Activated CD8-positive, alpha-beta T cell treated with anti-CD3 and anti-CD28 coated beads for 36 hours (primary cell): ENCODE data around the gene UNC80. TPM values are rescaled to one million over a fixed set of nuclear protein-coding genes. Genes with fewer than 3 reads are reported as not detected.

Experiments
- ATAC-seq: fragments of 200-7000 bp; cut with Tn5 transposase; one replicate; pipeline ENCODE4 v1.10.0; 2021; ENCODE audit warnings: mild to moderate bottlenecking, moderate library complexity
- CTCF ChIA-PET: fragments of 350-600 bp; sonication (Branson Sonifier 250); formaldehyde crosslinking; loops from one replicate; lab custom pipeline; 2021; ENCODE audit warnings: antibody characterized with exemption; lab: Charles Lee
- POLR2A ChIA-PET: fragments of 350-600 bp; sonication (Branson Sonifier 250); formaldehyde crosslinking; loops from one replicate; lab custom pipeline; 2021; ENCODE audit warnings: antibody characterized with exemption; lab: Charles Lee
- DNase-seq: peaks from one replicate; pipeline ENCODE4 v3.0.0-alpha.2; 2020
- H3K27ac Mint-ChIP-seq: one replicate; pipeline ENCODE4 v1.8.0; 2021; ENCODE audit warnings: mild to moderate bottlenecking, mixed read lengths
- H3K27me3 Mint-ChIP-seq: one replicate; pipeline ENCODE4 v1.8.0; 2021; ENCODE audit warnings: mixed read lengths
- H3K36me3 Mint-ChIP-seq: one replicate; pipeline ENCODE4 v1.8.0; 2021; ENCODE audit warnings: low read depth, mixed read lengths
- H3K4me1 Mint-ChIP-seq: one replicate; pipeline ENCODE4 v1.8.0; 2021; ENCODE audit warnings: low read depth, mixed read lengths
- H3K4me3 Mint-ChIP-seq: one replicate; pipeline ENCODE4 v1.8.0; 2021; ENCODE audit warnings: mild to moderate bottlenecking, moderate library complexity, mixed read lengths
- H3K9me3 Mint-ChIP-seq: one replicate; pipeline ENCODE4 v1.8.0; 2021; ENCODE audit warnings: mixed read lengths
- intact Hi-C: fragments of 100-400 bp; cut with micrococcal nuclease; formaldehyde crosslinking; loops from one replicate; pipeline ENCODE4 v1.10.0; 2022
- total RNA-seq, 2 experiments: library from RNA; stranded (reverse); gene quantifications; one replicate each; pipeline ENCODE4 v1.2.3, GENCODE V29; 2021
- TF ChIP-seq, protein P1 (sequence below): fragments of 200-600 bp; IDR thresholded peaks from one replicate; pipeline ENCODE4 v1.8.0; 2022; ENCODE audit warnings: antibody characterized with exemption, mild to moderate bottlenecking

UNC80 gene
- total RNA-seq, 2 experiments from 2014 or later: not detected

DNA sequence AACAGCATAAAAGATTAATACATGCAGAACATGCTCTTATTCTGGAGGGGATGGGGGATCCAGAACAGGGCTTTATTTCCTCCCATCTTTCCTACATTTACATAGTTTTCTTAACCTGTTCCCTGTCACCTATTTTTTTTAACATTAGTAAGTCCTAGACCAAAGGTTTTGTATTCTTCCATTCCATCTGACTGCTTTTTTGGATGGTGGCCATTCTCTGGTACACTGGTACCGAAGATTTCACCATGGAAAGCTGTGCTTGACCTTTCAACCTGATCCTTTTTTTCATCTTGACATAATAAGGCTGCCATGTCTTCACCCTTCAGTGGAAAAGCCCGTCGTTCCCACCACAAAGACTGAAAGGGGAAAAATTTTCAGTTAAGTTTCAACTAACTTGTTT lies 251.2 kb downstream of the UNC80 start:
- ChIA-PET CTCF (no interaction called here), POLR2A (no interaction called here)
- Mint-ChIP-seq H3K36me3 (peaks cover 32% of the 10 kb centered on the region), H3K9me3 (no peaks in the 10 kb centered on the region), H3K4me3 (no peak overlapping the region), H3K27me3 (no peaks in the 10 kb centered on the region), H3K4me1 (no peaks in the 10 kb centered on the region), H3K27ac (no peak overlapping the region)
- DNase-seq: no peak
- TF ChIP-seq, protein P1, sequence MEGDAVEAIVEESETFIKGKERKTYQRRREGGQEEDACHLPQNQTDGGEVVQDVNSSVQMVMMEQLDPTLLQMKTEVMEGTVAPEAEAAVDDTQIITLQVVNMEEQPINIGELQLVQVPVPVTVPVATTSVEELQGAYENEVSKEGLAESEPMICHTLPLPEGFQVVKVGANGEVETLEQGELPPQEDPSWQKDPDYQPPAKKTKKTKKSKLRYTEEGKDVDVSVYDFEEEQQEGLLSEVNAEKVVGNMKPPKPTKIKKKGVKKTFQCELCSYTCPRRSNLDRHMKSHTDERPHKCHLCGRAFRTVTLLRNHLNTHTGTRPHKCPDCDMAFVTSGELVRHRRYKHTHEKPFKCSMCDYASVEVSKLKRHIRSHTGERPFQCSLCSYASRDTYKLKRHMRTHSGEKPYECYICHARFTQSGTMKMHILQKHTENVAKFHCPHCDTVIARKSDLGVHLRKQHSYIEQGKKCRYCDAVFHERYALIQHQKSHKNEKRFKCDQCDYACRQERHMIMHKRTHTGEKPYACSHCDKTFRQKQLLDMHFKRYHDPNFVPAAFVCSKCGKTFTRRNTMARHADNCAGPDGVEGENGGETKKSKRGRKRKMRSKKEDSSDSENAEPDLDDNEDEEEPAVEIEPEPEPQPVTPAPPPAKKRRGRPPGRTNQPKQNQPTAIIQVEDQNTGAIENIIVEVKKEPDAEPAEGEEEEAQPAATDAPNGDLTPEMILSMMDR: no peak
- intact Hi-C loops: no loop called here
- no peak for ATAC-seq

DNA sequence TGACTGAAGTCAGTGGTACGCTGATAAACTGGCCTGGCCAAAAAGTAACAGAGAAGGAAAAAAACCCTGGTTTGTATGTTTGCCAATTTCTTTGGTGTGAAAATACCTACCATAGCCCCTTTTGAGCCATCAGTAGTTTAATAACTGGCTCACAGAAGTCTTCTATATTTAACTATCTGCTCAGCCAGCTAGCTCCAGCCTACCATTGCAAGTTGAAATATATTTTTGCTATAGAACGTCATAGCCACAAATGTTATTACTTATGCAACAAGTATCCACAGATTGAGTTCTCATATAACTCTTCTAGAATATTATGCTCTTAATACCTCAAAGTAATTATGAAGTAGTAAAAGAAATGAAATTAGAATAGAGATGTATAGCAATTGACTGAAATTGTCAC lies 256.0 kb downstream of the UNC80 start:
- intact Hi-C loops: no loop called here
- TF ChIP-seq, protein P1: no peak
- POLR2A ChIA-PET: no interaction called here
- no peaks in the 10 kb centered on the region for H3K27me3 Mint-ChIP-seq
- no peak for ATAC-seq
- CTCF ChIA-PET: no interaction called here
- H3K4me3 Mint-ChIP-seq: no peak overlapping the region
- DNase-seq: no peak
- H3K27ac Mint-ChIP-seq: no peak overlapping the region
- H3K36me3 Mint-ChIP-seq: peaks cover 18% of the 10 kb centered on the region
- H3K9me3 Mint-ChIP-seq: no peaks in the 10 kb centered on the region
- H3K4me1 Mint-ChIP-seq: no peaks in the 10 kb centered on the region

DNA sequence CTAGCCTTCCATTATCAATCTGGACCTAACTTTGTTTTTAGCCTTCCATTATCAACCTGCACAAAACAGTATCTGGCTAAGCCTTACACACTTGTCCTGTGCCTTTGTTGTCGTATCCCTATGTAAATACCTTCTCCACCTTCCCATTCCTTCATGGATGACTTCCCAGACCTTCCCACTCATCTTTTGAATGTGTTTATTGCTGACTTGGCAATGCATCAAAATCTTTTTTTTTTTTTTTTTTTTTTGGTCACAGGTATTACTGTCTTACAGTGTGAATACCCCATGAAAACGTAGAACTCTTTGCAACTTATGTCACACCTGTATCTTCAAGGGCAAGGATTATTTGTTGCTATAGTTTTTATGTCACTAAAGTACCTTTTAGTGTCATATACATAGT lies 256.5 kb downstream of the UNC80 start:
- no peaks in the 10 kb centered on the region for H3K4me1 Mint-ChIP-seq
- no peak overlapping the region for H3K4me3 Mint-ChIP-seq
- H3K36me3 Mint-ChIP-seq: peaks cover 22% of the 10 kb centered on the region
- H3K27ac Mint-ChIP-seq: no peak overlapping the region
- ATAC-seq (no peak), DNase-seq (no peak)
- intact Hi-C loops: no loop called here
- TF ChIP-seq, protein P1: no peak
- ChIA-PET CTCF (interaction anchor here (1.2 kb wide), 1 partner anchor 13 kb away, joined by 3 read pairs; no protein-coding TSS in a partner anchor), POLR2A (interaction anchor here (0.6 kb wide), 1 partner anchor 1159 kb away, joined by 3 read pairs; no protein-coding TSS in a partner anchor)
- H3K9me3 Mint-ChIP-seq: no peaks in the 10 kb centered on the region
- H3K27me3 Mint-ChIP-seq: no peaks in the 10 kb centered on the region

DNA sequence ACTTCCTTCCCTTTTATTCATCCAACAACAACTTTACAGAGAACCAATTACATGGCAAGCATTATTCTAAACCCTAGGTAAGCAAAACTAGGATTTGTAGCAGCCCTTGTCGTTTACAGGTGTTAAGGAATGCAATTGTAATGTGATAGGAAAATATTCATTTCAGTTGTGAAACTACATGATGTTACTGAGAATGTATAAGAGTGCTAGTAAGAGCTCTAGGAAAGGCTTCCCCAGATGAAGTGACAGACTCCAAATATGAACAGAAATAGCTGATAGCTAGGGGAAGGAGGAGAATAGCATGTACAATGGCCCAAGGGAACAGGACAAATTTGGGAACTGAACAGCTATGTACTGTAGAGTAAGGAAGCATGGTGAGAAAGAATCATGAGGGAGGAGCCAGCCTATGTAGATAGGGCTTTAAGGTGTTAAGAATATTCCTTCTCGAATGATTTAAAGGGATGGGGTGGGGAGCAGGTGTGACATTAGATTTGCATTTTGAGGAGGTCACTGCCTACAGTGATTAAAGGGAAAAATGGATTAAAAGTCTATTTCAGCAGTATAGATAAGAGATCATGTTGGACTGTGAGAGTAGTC lies 262.6 kb downstream of the UNC80 start:
- ATAC-seq (no peak), DNase-seq (no peak)
- Mint-ChIP-seq H3K27me3 (no peaks in the 10 kb centered on the region), H3K4me1 (peaks cover 5% of the 10 kb centered on the region), H3K4me3 (no peak overlapping the region), H3K9me3 (no peaks in the 10 kb centered on the region), H3K36me3 (peaks cover 14% of the 10 kb centered on the region), H3K27ac (no peak overlapping the region)
- intact Hi-C loops: no loop called here
- ChIA-PET CTCF (no interaction called here), POLR2A (no interaction called here)
- TF ChIP-seq, protein P1: no peak

DNA sequence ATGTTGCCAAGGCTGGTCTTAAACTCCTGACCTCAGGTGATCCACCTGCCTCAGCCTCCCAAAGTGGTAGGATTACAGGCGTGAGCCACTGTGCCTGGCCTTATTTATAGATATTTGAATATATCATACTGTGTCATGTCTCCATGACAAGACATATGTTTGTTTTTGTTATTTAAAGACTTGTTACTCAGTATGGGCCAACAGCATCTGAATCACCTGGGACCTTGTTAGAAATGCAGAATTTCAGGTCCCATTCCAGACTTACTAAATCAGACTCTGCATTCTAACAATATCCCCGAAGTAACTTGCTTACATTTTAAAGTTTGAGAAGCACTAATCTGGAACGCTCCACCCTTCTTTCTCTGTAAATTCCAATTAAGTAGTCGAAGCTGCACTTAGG lies 264.0 kb downstream of the UNC80 start:
- no peaks in the 10 kb centered on the region for H3K27me3 Mint-ChIP-seq
- peaks cover 5% of the 10 kb centered on the region for H3K4me1 Mint-ChIP-seq
- no peak overlapping the region for H3K27ac Mint-ChIP-seq
- ChIA-PET POLR2A (no interaction called here), CTCF (no interaction called here)
- H3K9me3 Mint-ChIP-seq: no peaks in the 10 kb centered on the region
- H3K4me3 Mint-ChIP-seq: no peak overlapping the region
- TF ChIP-seq, protein P1: no peak
- DNase-seq: no peak
- peaks cover 13% of the 10 kb centered on the region for H3K36me3 Mint-ChIP-seq
- ATAC-seq: no peak
- intact Hi-C loops: no loop called here
